Activated CD4-positive, alpha-beta T cell treated with anti-CD3 and anti-CD28 coated beads for 24 hours (primary cell): ENCODE measurements around the gene SULT1C3.

Experiments used
- DNase-seq, 2 donors: peaks; one replicate each; pipeline ENCODE4 v3.0.0-alpha.2; 2020; ENCODE audit warnings: low read depth in 2 of 2

SULT1C3 gene

GRCh38 chr2:108239786-108240185 lies at the start of gene SULT1C3:
Gene SULT1C3 (plus strand): TSS chr2:108239968. CDS start chr2:108247195, 7,227 bp downstream.
- no peak for DNase-seq

GRCh38 chr2:108193251-108193650 lies 46.5 kb upstream of the SULT1C3 start:
- no peak for DNase-seq

GRCh38 chr2:108194409-108195132 lies 45.2 kb upstream of the SULT1C3 start:
- DNase-seq: no peak

- DNase-seq: no peak
Measured at GRCh38 chr2:108195133-108195439, 44.7 kb upstream of the SULT1C3 start.

- no peak for DNase-seq
Measured at GRCh38 chr2:108199726-108200125, 40.0 kb upstream of the SULT1C3 start.

- no peak for DNase-seq
Measured at GRCh38 chr2:108200569-108200968, 39.2 kb upstream of the SULT1C3 start.

DNA sequence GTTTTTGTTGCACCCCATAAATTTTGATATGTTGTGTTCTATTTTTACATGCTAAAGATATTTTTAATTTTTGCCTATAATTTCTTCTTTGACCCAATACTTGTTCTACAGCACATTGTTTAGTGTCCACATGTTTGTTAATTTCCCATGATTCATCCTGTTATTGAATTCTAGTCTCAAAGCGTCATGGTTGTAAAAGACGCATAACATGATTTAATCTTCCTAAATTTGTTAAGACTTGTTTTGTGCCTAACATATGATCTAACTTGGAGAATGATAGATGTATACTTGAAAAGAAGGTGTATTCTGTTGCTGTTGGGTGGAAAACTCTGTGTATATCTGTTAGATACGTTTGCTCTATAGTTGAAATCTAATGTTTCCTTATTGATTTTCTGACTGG lies 27.1 kb upstream of the SULT1C3 start:
- DNase-seq: no peak

DNA sequence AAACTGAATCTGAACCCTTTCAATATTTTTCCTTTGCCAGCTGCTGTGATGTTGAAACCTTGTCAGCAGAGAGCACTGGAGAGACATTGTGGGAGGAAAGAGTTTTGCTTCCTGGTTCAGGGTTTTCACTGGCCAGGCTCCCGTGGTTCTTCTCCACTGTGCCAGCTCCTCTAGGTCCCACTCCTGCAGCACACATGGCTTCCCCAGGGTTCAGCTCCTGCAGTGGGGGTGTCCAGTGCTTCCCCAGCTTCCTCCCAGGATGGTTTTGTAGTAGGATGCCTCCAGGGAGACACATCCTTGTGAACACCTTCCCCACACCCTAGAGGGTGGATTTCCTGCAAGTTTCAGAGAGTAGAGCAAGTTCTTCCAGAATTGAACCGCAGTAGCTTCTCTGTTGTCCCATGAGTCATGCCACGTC lies 24.0 kb upstream of the SULT1C3 start:
- no peak for DNase-seq

- DNase-seq: no peak
Measured at GRCh38 chr2:108217211-108217610, 22.6 kb upstream of the SULT1C3 start.

DNA sequence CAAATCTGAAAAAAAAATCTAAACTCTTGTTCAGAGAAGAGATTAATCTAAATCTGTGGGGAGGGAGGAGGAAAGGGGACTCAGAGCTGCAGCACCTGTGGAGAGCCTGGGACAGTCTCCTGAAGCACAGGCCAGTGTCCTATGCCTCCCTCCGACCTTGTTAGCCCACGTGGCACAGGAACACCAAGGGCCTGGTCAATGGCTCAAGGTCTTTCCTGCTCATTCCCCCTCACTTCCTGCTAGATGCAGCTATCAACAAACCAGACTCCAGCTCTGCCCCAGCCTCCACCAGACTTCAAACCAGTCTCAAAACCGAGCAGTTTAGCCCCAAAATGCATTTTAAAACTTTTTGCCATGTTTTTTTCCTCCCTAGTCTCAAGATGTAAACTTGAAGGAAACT lies 20.1 kb upstream of the SULT1C3 start:
- DNase-seq: no peak

GRCh38 chr2:108220191-108220590 lies 19.6 kb upstream of the SULT1C3 start:
- DNase-seq: no peak

DNA sequence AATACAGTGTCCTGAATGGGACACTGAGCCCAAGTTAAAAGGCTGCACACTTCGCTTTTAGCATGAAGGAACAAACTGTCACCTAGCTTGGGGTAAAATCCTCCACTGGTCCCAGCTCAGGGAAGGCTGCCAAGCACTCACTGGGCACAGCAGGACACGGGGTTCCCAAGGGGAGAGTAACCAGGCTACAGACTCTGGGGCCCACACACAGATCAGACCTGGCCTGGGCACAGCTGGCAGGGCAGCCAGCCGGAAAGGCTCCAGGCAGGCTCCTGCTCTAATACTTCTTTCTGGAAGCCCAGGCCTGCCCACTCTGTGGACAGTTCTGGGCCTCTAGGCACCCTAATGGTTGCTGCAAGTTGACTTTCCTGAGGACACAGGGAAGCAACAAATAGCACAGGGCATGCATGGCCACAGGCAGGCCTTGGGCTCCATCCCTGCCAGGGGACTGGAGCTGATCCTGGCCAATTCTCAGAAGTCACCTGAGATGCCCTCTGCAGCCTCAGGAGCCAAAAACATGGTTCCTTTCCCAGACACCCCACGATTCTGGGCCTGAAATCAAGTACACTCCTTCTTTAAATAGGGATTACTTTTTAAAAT lies 18.7 kb upstream of the SULT1C3 start:
- no peak for DNase-seq

DNA sequence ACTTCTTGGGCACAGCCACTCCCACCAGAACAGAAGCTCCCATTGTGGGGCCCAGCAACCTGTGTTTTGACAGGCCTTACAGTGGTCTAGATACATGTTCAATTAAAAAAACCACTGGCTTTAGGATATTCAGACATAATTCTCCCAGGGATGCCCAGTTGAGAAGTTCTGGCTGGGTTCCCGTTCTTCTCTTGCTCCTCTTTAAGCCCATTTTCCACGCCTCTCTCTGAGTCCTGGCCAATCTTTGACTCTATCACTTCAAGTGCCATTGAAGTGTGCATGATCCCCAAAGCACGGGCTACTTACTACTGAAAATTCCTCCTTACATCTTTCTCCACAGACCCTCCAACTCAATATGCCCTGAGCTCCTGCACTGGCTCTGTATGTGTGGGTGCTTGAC lies 17.5 kb upstream of the SULT1C3 start:
- DNase-seq: no peak

- DNase-seq: no peak
Measured at GRCh38 chr2:108223573-108223972, 16.2 kb upstream of the SULT1C3 start.

DNA sequence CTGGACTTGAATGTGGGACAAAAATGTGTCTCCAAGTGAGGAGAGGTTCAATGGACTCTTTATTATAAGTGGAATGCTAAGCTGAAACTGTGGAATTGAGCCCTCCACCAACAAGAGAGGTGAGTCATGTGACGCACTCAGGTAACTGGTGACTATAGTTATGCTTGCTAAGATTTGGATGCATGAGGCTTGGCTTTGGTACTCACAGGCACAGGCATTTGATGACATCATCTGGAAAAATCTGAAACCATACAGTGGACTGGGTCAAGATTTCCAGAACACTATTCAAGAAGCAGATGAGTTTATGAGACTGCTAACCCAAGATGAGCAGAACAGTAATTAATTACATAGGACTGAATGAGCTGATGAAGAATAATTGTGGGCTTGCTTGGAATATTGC lies 15.7 kb upstream of the SULT1C3 start:
- DNase-seq: no peak

- no peak for DNase-seq
Measured at GRCh38 chr2:108226564-108226963, 13.2 kb upstream of the SULT1C3 start.

DNA sequence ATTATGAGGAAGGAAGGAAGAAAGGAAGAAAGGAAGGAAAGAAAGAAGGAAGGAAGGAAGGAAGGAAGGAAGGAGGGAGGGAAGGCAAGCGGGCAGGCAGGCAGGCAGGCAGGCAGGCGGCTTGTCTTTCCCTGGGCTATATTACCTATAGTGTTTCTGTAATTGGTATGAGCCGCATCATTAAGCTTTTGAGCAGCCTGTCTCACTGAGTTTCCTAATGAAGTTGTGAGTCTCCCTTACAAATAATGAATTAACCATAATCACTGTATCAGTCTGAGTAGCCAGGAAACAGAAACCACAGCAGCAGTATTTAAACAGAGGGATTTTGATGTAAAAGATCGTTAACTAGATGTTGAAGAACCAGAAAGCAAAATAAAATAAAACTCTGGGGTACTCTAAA lies 11.8 kb upstream of the SULT1C3 start:
- no peak for DNase-seq

DNA sequence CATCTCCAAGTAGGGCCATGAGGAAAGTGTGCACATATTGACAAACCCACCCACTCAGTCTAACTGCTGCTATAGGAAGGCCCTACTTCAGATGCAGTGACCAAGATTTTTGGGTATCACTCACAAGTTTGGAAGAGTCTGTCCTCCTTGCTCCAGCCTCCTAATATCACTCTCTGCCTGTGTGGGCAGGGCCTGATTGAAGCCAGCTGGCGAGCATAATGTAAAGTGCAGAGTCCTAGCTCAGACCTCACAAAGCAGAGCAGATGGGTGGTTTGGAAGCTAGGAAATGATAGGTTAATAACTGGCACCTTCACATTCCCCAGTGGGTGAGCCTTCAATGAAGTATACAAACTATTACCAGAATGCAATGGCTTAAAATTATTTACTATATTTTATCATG lies 11.2 kb upstream of the SULT1C3 start:
- DNase-seq: no peak

DNA sequence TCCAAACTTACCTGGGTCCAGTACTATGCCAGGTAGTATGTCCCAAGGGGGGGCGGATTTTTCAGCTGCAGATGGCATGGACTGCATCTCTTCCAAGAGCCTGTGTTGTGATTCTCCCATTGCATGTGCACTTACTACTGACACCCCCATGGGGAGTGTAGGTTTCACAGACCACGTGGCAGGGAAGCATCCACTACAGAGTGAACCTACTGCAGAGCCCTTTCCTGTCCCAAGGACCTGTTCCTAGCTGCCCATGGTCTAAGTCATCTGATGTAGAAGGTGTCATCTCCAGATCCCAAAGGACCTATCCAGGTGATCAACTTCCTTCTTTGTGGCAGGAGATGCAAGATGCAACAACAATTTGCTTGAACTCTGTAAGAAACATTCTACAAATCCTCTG lies 9.9 kb upstream of the SULT1C3 start:
- DNase-seq: no peak

GRCh38 chr2:108235577-108235976 lies 4.2 kb upstream of the SULT1C3 start:
- DNase-seq: no peak

- no peak for DNase-seq
Measured at GRCh38 chr2:108236676-108237335, 3.0 kb upstream of the SULT1C3 start.

GRCh38 chr2:108240966-108241365 lies 1.2 kb downstream of the SULT1C3 start:
- no peak for DNase-seq

DNA sequence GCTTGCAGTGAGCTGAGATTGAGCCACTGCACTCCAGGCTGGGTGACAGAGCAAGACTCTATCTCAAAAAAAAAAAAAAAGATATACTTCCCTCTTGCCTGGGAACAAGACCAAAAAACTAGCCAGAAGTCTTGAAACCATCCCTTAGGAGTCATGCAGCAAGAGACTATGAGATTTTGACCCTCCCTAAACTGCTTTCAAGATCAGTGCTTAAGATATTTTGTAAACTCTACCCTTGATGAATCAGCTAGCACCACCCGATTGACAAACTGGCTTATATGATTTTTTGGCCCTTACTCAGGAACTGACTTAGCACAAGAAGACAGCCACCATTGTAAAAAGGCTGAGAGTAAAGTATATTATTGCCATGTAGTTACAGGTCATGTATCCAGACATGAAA lies 3.8 kb downstream of the SULT1C3 start:
- no peak for DNase-seq
